PC-3 (cell line): Measurements from ENCODE around the gene GNAI2. TPM values are rescaled to one million over a fixed set of nuclear protein-coding genes. Genes with fewer than 3 reads are reported as not detected.

Experiments
- ATAC-seq: fragments of 200-7000 bp; cut with Tn5 transposase; 2 replicates; pipeline ENCODE4 v1.9.1; 2020; ENCODE audit warnings: mild to moderate bottlenecking, moderate library complexity
- BruUV-seq: library from RNA; stranded (reverse); fragments of 400-500 nt; replicated peaks from 2 replicates; lab custom pipeline; 2021; lab: Mats Ljungman, UMichigan
- CTCF ChIA-PET: fragments of 300-600 bp; sonication (Branson Sonifier 250); formaldehyde crosslinking; loops from one replicate; lab custom pipeline; 2022; ENCODE audit warnings: antibody characterized with exemption; lab: Charles Lee
- POLR2A ChIA-PET: fragments of 300-600 bp; sonication (Branson Sonifier 250); formaldehyde crosslinking; loops from one replicate; lab custom pipeline; 2022; ENCODE audit warnings: antibody characterized with exemption; ENCODE audit not compliant: unreplicated experiment; lab: Charles Lee
- DNase-seq: peaks from one replicate; pipeline ENCODE4 v3.0.0-alpha.2; 2015
- H2AFZ ChIP-seq: fragments of 300-600 bp; sonication (generic); 2 replicates; pipeline ENCODE4 v1.6.0; 2016; ENCODE audit warnings: antibody characterized with exemption, low read length
- H3F3A ChIP-seq: fragments of 300-600 bp; sonication (generic); one replicate; pipeline ENCODE4 v1.6.0; 2017; ENCODE audit warnings: antibody characterized with exemption, low read length, control low read depth, mild to moderate bottlenecking; ENCODE audit not compliant: unreplicated experiment
- H3K27ac ChIP-seq: fragments of 300-600 bp; sonication (generic); 2 replicates; pipeline ENCODE4 v1.5.1; 2016; ENCODE audit warnings: mild to moderate bottlenecking, low read length
- H3K27me3 ChIP-seq: fragments of 300-600 bp; sonication (generic); 2 replicates; pipeline ENCODE4 v1.6.1; 2016; ENCODE audit warnings: low read length, mixed read lengths
- H3K36me3 ChIP-seq: fragments of 300-600 bp; sonication (generic); 2 replicates; pipeline ENCODE4 v1.6.1; 2016; ENCODE audit warnings: low read depth, mixed run types, low read length, mixed read lengths
- H3K4me1 ChIP-seq: fragments of 300-600 bp; sonication (generic); 2 replicates; pipeline ENCODE4 v1.5.1; 2016; ENCODE audit warnings: low read length; ENCODE audit not compliant: insufficient read depth
- H3K4me2 ChIP-seq: fragments of 300-600 bp; sonication (generic); 2 replicates; pipeline ENCODE4 v1.6.0; 2016; ENCODE audit warnings: low read length
- H3K4me3 ChIP-seq: fragments of 300-600 bp; sonication (generic); 2 replicates; pipeline ENCODE4 v1.5.1; 2016; ENCODE audit warnings: mild to moderate bottlenecking, low read length, mixed read lengths
- H3K79me2 ChIP-seq: fragments of 300-600 bp; sonication (generic); 2 replicates; pipeline ENCODE4 v1.6.1; 2017; ENCODE audit warnings: low read length, mixed read lengths
- H3K9ac ChIP-seq: fragments of 300-600 bp; sonication (generic); 2 replicates; pipeline ENCODE4 v1.6.0; 2016; ENCODE audit warnings: mild to moderate bottlenecking, low read length
- H3K9me2 ChIP-seq: fragments of 300-600 bp; sonication (generic); replicated peaks from 2 replicates; pipeline ENCODE4 v1.6.1; 2016; ENCODE audit warnings: mixed run types, low read length, mixed read lengths
- H3K9me3 ChIP-seq: fragments of 300-600 bp; sonication (generic); 2 replicates; pipeline ENCODE4 v1.6.1; 2016; ENCODE audit warnings: low read length, mixed read lengths
- H4K20me1 ChIP-seq: fragments of 300-600 bp; sonication (generic); 2 replicates; pipeline ENCODE4 v1.6.1; 2016; ENCODE audit warnings: low read length, mixed read lengths
- EZH2 ChIP-seq: fragments of 300-600 bp; sonication (generic); IDR thresholded peaks from one replicate; pipeline ENCODE4 v1.6.1; 2017; ENCODE audit warnings: antibody characterized with exemption, mild to moderate bottlenecking, low read length; ENCODE audit not compliant: unreplicated experiment
- EZH2phosphoT487 ChIP-seq: fragments of 300-600 bp; sonication (generic); IDR thresholded peaks from 2 replicates; pipeline ENCODE4 v1.6.1; 2018; ENCODE audit warnings: mild to moderate bottlenecking, antibody characterized with exemption, low read length, borderline replicate concordance
- intact Hi-C: fragments of 100-400 bp; cut with micrococcal nuclease; formaldehyde crosslinking; loops from 2 replicates; pipeline ENCODE4 v1.9.0; 2023
- total RNA-seq: library from RNA; depleted of rRNA; stranded (reverse); fragments of >200 nt; gene quantifications from 2 replicates; pipeline ENCODE4 v1.2.3, GENCODE V29; 2014
- TF ChIP-seq, protein P1 (sequence below): fragments of 300-600 bp; sonication (generic); conservative IDR thresholded peaks from 2 replicates; pipeline ENCODE4 v1.5.1; 2017; ENCODE audit warnings: antibody characterized with exemption, low read depth, mild to moderate bottlenecking, low read length

Gene GNAI2
- total RNA-seq, 1 experiment from 2014 or later: 221 TPM

DNA sequence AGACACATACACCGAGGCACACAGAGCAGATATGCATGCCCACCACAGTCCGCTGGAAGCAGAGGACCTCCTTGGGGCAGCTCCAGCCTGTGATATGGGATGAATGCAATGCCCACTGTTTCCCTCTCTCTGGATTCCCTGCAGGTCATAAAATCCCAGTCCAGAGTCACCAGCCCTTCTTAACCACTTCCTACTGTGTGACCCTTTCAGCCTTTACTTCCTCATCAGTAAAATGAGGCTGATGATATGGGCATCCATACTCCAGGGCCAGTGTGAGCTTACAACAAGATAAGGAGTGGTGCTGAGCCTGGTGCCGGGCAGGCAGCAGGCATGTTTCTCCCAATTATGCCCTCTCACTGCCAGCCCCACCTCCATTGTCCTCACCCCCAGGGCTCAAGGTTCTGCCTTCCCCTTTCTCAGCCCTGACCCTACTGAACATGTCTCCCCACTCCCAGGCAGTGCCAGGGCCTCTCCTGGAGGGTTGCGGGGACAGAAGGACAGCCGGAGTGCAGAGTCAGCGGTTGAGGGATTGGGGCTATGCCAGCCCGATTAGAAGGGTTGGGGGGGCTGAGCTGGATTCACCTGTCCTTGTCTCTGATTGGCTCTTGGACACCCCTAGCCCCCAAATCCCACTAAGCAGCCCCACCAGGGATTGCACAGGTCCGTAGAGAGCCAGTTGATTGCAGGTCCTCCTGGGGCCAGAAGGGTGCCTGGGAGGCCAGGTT lies 44.9 kb upstream of the GNAI2 start, which contains the start of gene GNAT1:
Gene GNAT1 (plus strand): TSS at position 675 of the 725 bp plus-strand sequence. CDS start 116 bp downstream, outside the sequence.
- TF ChIP-seq EZH2phosphoT487 (no peak), EZH2 (no peak)
- TF ChIP-seq, protein P1, sequence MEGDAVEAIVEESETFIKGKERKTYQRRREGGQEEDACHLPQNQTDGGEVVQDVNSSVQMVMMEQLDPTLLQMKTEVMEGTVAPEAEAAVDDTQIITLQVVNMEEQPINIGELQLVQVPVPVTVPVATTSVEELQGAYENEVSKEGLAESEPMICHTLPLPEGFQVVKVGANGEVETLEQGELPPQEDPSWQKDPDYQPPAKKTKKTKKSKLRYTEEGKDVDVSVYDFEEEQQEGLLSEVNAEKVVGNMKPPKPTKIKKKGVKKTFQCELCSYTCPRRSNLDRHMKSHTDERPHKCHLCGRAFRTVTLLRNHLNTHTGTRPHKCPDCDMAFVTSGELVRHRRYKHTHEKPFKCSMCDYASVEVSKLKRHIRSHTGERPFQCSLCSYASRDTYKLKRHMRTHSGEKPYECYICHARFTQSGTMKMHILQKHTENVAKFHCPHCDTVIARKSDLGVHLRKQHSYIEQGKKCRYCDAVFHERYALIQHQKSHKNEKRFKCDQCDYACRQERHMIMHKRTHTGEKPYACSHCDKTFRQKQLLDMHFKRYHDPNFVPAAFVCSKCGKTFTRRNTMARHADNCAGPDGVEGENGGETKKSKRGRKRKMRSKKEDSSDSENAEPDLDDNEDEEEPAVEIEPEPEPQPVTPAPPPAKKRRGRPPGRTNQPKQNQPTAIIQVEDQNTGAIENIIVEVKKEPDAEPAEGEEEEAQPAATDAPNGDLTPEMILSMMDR: no peak
- Histone ChIP-seq H4K20me1 (no peaks in the 10 kb centered on the region), H3K27me3 (no peaks in the 10 kb centered on the region), H3K4me2 (no peak within 1 kb of the TSS), H3K9ac (no peak within 1 kb of the TSS), H2AFZ (no peak within 1 kb of the TSS), H3K9me3 (no peaks in the 10 kb centered on the region), H3K79me2 (no peaks in the 10 kb centered on the region), H3K36me3 (no peaks in the 10 kb centered on the region), H3K4me1 (no peaks in the 10 kb centered on the region; the same call in 1 of the 2 replicates), H3K27ac (no peak within 1 kb of the TSS), H3K4me3 (no peak within 1 kb of the TSS), H3K9me2 (no peaks in the 10 kb centered on the region), H3F3A (no peaks in the 10 kb centered on the region)
- intact Hi-C loops: no loop called here
- no peak for ATAC-seq
- BruUV-seq: no TSS peak
- ChIA-PET POLR2A (no interaction called here), CTCF (interaction anchor here (0.7 to 1.5 kb wide), 3 partner anchors 27 to 71 kb away, joined by 3 read pairs; no protein-coding TSS in a partner anchor)
- no peak for DNase-seq

- Histone ChIP-seq H3K4me2 (no peak overlapping the region), H3K27me3 (no peaks in the 10 kb centered on the region), H2AFZ (no peak overlapping the region), H3K9me2 (no peaks in the 10 kb centered on the region), H3K27ac (no peak overlapping the region), H3K4me3 (no peak overlapping the region), H3F3A (no peaks in the 10 kb centered on the region), H3K9me3 (no peaks in the 10 kb centered on the region), H3K4me1 (no peaks in the 10 kb centered on the region; the same call in 1 of the 2 replicates), H3K79me2 (no peaks in the 10 kb centered on the region), H4K20me1 (no peaks in the 10 kb centered on the region), H3K36me3 (no peaks in the 10 kb centered on the region), H3K9ac (no peak overlapping the region)
- intact Hi-C loops: loop anchor here (1.0 kb wide), 2 partner anchors 34 to 81 kb away; no protein-coding TSS in a partner anchor
- BruUV-seq: no TSS peak
- POLR2A ChIA-PET: no interaction called here
- CTCF ChIA-PET: interaction anchor here (0.7 to 1.5 kb wide), 4 partner anchors 28 to 67 kb away, joined by 3 read pairs; no protein-coding TSS in a partner anchor
- ATAC-seq (no peak), DNase-seq (no peak)
- TF ChIP-seq EZH2phosphoT487: no peak
- TF ChIP-seq, protein P1: no peak
- TF ChIP-seq EZH2: no peak
Measured at GRCh38 chr3:50192124-50192523, 43.9 kb upstream of the GNAI2 start.

DNA sequence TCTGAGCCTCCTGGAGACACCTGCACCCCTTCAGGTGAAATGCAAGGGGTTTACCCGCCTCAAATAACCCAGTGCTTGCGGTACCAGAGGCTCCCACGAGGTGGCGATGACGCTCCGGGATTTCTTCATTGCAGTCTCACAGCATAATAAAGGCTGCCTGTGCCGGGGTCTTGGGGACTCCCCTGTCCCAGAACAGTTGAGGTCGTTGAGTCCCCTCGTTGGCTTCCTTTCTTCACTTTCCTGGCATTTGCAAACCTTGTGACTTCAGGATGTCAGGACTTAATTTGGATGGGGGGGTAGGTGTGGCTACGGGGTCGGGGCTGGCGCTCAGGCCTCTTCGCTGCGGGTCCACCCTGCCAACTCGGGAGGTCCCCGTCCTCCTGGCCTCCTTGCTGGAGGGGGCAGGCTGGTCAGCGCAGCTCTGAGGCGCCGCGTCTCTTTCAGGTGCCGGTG lies 43.3 kb upstream of the GNAI2 start:
- Histone ChIP-seq H2AFZ (0 out of 2 replicates have a peak overlapping the region, but pooled peaks have one; percentile 3), H3K9ac (no peak overlapping the region), H3K79me2 (no peaks in the 10 kb centered on the region), H3K27me3 (no peaks in the 10 kb centered on the region), H3K4me3 (no peak overlapping the region), H4K20me1 (no peaks in the 10 kb centered on the region), H3K9me2 (no peaks in the 10 kb centered on the region), H3K36me3 (no peaks in the 10 kb centered on the region), H3K9me3 (no peaks in the 10 kb centered on the region), H3K27ac (no peak overlapping the region), H3K4me1 (no peaks in the 10 kb centered on the region; the same call in 1 of the 2 replicates), H3F3A (no peaks in the 10 kb centered on the region), H3K4me2 (no peak overlapping the region)
- peak; percentile 20 for ATAC-seq
- ChIA-PET CTCF (interaction anchor here (0.7 to 1.5 kb wide), 4 partner anchors 29 to 67 kb away, joined by 3 read pairs; no protein-coding TSS in a partner anchor), POLR2A (no interaction called here)
- no TSS peak for BruUV-seq
- DNase-seq: peak; percentile 85
- intact Hi-C loops: loop anchor here (1.0 kb wide), 2 partner anchors 34 to 81 kb away; no protein-coding TSS in a partner anchor
- TF ChIP-seq, protein P1: peak; percentile 96
- TF ChIP-seq EZH2phosphoT487 (no peak), EZH2 (no peak)
